Measurements from ENCODE around the gene IGDCC3.

DNA sequence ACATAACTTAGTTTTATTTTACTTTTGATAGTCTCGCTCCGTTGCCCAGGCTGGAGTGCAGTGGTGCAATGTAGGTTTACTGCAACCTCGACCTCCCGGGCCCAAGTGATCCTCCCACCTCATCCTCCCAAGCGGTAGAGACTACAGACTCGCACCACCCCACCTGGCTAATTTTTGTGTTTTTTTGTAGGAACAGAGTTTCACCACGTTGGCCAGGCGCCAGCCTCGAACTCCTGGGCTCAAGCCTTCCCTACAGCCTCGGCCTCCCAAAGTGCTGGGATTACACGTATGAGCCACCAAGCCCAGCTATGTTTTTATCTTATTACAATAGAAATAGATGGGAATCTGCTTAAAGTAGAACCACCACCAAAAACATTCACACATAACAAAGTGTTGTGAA, 79.1 kb downstream of the IGDCC3 start:
- TF ChIP-seq, protein P1, sequence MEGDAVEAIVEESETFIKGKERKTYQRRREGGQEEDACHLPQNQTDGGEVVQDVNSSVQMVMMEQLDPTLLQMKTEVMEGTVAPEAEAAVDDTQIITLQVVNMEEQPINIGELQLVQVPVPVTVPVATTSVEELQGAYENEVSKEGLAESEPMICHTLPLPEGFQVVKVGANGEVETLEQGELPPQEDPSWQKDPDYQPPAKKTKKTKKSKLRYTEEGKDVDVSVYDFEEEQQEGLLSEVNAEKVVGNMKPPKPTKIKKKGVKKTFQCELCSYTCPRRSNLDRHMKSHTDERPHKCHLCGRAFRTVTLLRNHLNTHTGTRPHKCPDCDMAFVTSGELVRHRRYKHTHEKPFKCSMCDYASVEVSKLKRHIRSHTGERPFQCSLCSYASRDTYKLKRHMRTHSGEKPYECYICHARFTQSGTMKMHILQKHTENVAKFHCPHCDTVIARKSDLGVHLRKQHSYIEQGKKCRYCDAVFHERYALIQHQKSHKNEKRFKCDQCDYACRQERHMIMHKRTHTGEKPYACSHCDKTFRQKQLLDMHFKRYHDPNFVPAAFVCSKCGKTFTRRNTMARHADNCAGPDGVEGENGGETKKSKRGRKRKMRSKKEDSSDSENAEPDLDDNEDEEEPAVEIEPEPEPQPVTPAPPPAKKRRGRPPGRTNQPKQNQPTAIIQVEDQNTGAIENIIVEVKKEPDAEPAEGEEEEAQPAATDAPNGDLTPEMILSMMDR (IDR thresholded peaks at IDR 0.05) = no peak
- TF ChIP-seq ZFX (IDR thresholded peaks at IDR 0.05; ENCODE audit: borderline replicate concordance) = no peak

Measured in 22Rv1 (cell line).